ENCODE results near the gene EPM2A.
A peak's percentile ranks its signal among the peaks of the same experiment; 100 is the strongest.

The EPM2A gene

DNA sequence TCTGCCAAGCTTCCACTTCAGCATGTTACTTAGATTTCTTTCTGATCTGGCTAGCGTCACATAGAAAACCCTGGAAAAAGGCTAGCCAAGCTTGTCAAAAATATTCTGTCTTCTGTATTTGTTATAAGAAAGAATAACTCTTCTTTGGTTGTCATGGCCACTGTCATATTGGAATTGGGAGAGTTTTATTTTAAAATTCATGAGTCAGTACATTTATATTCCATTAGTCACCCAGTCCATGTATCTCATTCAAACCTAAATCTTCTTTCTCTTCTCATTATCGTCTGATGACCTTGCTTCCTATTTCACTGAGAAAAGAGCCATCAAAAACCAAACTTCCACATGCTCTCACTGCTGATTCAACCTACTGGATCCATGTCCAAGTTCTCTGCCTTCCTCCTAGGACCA is 65.7 kb downstream of the EPM2A start:
- no peak for DNase-seq

DNA sequence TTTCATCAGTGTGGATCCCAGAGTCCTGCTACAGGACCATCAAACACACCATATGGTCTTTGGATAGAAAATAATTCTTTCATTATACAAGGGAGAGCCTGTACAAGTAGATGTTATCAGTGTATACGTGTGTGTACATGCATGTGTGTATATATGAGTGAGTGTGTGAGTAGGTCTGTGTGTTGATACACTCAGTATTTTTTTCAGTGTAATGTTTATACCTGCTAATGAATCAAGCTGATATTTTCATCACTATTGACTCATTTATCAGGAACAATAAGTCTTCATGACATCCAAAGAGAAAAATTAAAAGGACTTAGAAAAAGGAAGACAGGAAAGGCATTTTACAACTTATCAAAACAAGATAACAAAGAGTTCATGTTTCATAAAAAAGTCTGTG is 66.5 kb downstream of the EPM2A start:
- DNase-seq = no peak

DNA sequence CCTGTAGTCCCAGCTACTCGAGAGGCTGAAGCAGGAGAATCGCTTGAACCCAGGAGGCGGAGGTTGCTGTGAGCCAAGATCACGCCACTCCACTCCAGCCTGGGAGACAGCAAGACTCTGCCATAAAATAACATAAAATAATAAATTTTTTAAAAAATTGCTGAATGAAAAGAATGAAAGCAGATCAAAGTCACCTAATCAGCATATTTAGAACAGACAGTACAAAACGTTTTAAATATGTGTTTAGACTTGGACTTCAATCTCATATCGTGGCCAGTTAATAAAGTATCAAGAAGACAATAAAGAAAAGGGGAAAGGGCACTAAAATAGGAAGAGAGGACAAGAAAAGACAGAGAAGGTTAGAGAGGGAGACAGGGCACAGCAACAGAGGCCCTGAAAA is 74.6 kb downstream of the EPM2A start:
- no peak for DNase-seq

DNA sequence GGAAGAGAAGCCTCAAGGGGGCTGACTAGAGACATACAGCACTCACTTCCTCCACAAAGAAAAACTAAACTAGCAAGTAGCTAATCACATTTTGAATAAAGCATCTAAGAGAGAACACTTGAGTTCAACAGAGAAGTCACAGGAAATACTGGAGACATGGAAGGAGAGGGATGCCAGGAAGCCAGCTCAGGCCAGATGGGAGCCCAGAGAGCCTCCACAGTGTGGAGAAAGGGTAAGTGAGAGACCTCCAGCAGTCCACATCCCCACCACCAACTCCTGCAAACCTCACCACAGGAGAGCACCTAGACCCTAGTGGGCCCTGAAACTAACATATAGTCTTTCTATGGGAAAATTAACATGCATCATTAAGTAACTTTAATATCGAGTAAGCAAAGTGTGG is 79.2 kb downstream of the EPM2A start:
- DNase-seq = no peak

DNA sequence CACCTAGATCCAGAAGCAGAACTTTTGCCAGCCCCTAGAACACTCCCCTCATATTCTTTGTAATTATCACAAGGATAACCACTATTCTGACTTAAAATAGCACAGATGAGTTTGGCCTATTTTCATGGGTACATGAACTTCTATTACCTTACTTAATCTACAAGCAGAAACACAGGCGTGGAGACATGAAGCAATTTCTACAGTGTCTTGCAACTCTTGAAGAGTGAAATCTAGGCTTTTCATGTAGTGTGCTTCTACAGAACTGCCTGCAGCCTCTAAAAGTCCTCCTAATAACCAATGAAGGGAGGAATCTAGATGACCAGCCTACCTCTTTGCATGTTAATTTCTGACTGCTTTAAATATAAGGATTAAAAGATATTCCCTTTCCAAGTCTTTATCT is 82.7 kb downstream of the EPM2A start:
- DNase-seq = no peak

DNA sequence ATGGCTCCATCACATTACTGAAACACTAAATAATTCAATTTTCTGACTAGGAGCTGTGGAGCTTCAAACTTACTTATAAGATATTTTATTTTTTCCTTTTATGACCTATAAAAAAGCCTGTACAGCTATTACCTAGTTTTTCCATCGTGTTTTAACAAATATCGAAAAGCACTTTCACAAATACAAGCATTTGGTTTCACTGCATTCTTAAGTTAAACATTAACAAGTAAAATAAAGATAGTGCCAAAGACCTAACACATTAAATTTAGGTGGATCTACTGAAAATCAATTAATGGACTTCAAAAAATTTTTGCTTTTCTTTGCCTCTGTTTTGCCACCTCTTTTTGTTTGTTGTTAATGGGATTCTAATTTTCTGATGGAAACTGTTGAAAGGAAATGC is 83.3 kb downstream of the EPM2A start:
- no peak for DNase-seq

DNA sequence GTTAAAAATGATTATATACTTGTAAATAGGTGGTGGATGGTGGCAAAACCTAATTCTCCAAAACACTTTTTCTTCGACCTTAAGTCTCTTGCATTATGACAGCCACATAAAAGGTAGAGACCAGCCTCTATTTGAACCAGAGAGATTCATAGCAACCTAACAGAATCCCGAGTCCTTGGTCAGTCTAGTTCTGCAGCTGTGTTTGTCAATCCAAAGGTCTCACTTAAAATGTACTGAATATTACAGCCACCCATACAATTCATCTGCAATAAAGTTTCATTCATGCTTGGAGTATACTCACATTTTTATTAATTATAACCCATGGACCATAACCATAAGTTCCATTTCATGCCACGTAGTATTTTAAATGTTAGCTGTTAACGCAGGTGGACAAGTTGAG is 87.2 kb downstream of the EPM2A start:
- DNase-seq = no peak

DNA sequence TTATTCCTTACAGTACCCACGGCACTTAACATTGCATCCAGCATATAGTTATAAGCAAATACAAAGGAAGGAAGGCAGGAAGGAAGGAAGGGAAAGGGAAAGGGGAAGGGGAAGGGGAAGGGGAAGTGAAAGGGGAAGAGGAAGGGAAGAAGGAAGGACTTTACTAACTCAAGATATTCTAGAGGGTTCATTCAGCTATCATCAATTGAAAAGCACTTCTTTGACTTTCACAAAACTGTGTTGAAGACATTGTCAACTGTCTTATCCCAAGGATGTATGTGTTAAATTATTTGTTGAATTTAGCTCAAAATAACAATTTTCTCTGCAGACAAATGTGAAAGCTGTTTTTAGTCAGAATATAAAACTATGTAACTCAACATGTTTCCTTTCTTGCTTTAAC is 87.7 kb downstream of the EPM2A start:
- DNase-seq = no peak

DNA sequence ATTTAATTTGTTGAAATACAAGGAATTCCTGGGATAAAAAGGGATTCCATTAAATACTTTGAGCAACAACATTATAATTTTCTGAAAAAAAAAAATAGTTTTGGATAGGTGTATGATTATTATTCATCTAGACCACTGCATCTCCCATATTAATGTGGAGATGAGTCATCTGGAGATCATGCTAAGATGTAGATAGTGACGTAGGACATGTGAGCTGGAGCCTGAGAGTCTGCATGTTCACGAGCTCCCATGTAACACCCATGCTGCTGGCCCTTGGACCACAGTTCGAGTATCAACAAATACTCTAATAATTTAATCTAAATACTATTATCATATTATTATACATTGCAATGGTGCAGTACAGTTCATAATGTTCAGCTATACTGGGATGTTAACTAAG is 91.6 kb downstream of the EPM2A start:
- DNase-seq = no peak

DNA sequence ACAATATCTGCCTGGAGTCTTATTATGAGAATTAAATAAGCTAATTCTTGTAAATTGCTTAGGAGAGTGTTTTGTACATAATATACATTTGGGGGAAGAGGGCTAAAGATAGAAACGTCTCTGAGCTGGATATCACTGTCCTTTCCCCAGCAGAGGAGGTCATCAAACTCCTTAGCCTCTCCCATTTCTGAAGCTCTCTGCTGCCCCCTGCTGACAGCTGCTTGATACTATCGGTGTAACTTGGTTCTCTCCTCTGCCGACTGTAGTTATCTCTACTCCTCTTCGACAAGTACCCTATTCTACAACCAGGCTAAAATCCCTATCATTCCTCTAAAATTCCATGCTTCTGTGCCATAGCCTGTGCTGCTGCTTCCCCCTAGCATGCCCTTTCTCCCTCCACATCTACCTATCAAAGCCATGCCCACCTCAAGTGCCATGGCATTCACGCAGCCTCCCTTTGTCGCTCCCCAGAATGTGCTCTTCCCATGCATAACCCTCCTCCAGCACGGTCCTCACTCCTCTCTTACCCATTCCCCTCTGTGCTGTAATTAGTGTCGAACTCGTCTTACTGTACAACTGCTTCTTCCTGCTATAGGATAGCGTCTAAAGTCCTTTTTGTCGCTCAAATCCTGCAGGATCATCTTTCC is 101.2 kb downstream of the EPM2A start:
- peak; percentile 32 to 73 (median 65) for DNase-seq

DNA sequence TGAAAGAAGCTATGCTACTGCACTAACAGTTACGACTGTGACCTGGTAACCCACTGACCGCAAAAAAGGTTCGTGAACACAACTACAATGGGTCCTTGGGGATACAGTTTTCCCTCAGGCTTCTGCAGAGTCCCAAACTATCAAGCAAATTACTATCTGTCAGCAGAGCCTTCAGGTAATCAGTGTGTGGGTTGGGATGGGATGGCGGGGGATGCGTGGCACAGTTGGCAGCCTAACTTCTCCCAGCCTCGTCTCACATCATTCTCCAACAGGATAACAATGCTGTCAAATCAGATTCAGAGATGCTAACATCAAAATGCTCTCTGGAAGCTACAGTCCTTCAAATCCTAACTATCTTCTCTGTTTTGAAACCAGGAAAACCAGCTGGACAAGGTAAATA is 102.3 kb downstream of the EPM2A start:
- DNase-seq = no peak

DNA sequence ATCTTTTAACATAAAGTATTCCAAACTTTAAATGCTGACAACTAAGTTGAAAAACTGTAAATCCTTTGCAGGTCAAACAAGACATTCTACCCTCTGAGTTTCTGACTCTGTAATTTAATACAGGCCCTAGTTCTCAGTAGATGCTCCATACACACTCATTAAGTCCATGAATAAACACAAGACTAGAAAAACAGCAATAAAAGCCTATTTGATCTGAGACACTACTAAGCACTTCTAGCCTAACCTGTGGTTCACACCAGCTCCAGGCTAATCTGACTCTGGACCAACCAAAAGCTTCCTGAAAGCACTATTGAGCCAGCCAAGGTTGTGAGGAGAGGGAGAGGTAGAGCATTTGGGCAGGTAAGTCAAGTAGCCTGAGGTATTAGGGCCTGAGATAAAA is 103.9 kb downstream of the EPM2A start:
- no peak for DNase-seq

DNA sequence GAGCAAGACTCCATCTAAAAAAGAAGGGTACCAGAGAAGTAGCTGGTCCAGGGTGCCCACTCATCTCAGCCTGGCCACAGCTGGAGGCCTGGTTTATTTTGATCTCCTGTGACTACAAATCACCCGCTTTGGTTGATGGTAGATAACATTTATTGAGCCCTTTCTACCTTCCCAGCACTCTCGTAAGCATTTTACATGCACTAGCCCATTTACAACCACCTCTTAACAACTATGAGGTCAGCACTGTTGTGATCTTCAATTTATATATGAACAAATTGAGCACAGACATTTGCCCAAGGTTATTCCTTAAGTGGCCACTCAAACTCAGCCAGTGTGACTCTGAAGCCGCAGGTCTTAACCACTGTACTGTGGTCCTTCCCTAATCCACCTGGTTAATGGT is 104.7 kb downstream of the EPM2A start:
- DNase-seq = no peak

DNA sequence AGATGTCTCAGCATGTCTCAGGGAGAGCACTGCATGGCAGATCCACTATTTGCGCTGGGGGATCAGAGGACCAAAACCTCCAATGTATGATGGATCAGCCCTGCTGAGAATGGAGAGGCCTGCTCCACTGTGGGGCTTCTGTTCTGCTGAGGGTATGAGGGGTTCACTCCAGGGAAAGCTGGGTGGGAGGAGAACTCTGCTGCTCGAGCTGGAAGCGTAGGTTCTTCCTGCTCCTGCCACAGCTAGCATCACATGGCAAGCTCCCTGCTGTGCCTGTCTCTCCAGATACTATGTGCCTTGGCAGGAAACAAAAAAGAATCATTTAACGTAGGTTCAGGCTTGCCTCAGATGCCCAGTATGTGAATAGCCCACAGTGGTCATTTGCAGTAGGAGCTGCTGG is 105.8 kb downstream of the EPM2A start:
- no peak for DNase-seq

DNA sequence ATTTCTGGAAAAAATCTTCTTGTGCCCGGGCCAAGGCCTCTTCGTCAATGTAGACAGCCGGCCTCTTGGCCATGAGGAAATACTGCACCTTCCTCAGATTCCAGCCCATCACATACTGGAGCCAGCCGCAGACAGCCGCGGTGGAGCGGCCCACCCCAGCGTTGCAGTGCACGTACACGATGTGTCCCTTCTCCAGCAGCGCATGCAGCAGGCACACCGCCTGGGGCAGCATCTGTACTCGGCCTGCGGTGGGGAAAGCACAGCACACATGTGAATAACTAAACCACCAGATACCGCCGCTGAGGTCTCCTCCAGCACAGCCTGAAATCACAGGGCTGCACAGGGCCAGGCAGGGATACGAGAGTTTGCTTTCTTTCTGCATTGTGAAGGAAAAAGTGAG is 107.9 kb downstream of the EPM2A start:
- DNase-seq = no peak

DNA sequence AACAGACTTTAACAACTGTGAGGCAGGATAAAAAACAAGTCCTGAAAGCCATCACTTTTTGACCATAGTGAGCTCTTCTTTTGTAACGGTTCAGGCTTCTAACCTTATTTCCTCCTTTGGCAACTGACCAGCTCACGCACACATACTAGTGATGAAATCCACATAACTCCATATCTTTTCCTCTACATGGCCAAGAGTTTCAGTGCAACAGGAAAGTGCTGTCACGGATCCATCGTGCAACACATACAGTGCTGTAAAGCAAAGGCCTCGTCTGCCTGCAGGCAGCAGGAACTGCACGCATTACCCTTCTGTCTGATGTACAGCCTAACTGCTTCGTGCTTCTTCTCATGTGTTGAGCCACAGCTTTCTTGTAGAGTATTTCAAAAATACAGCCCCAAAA is 108.5 kb downstream of the EPM2A start:
- no peak for DNase-seq

DNA sequence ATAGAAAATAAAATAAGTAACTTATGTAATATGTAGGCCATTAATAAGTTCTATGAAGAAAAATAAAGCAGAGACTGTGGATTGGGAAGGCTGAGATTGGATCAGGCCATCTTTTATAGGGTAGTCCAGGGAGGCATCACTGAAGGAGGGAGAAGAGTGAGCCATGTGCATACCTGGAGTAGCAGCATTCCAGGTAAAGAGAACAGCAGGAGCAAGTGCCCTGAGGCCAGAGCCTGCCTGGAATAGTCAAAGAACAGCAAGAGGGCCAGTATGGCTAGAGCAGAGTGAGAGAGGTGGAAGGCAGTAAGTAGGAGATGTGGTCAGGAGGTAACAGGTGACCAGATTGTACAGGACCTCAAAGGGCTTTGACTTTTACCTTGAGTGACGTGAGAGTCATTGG is 112.1 kb downstream of the EPM2A start:
- no peak for DNase-seq

DNA sequence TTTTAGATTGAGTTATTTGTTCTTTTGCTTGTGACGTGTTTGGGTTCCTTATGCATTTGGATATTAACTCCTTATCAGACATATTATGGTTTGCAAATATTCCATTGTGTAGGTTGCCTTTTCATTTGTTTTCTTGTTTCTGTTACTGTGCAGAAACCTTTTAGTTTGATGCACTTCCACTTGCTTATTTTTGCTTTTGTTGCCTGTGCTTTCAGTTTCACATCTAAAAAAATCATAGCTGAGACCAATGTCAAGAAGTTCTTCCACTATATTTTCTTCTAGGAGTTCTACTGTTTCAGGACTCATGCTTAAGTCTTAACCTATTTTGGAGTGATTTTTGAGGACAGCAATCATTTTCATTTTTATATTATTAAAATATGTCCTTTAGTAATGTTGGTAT is 113.5 kb downstream of the EPM2A start:
- no peak for DNase-seq

DNA sequence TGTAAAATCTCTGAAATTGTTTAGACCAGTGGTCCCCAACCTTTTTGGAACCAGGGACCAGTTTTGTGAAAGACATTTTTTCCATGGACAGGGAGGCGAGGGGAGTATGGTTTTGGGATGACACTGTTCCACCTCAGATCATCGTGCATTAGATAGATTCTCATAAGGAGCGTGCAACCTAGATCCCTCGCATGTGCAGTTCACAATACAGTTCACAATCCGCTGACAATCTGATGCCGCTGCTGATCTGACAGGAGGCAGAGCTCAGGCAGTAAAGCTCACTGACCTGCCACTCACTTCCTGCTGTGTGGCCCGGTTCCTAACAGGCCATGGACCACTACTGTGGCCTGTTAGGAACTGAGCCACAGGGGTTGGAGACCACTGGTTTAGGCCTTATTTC is 115.2 kb downstream of the EPM2A start:
- no peak for DNase-seq

DNA sequence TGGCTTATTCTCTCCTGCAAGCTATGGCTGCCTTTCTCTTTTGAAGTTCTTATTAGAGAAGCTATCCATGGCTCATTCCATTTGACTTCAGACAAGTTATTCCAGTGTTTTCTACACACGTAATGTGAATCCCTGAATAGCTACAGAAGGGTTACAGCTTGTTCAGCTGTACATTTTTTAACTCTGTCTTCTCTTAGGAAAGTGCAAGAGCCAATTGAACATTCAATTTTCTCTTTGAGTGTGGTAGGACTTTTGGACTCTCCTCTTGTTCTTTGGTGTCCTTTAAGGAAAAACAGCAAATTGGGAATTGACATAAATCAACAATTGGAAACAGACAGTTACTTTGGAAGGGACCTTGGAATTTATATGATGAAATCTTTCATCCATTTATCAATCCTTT is 125.8 kb downstream of the EPM2A start:
- DNase-seq = no peak

DNA sequence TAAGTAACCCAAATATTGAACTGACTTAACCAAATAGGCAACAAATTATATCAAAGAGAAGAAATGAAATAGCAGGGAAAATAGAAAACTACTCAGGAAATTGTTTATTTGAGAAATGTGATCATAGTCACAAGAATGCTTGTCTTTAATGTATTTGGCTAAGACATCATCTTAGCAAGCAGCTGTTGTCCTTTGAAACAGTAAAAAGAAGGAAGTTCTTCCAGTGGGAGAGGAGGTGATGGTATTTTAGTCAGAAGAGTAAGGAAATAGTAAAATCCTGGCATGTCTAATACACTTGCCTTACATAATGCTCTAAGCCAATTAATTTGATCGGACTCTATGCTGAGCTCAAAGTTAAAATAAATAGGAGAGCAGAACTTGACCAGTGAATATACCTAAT is 126.5 kb downstream of the EPM2A start:
- no peak for DNase-seq

DNA sequence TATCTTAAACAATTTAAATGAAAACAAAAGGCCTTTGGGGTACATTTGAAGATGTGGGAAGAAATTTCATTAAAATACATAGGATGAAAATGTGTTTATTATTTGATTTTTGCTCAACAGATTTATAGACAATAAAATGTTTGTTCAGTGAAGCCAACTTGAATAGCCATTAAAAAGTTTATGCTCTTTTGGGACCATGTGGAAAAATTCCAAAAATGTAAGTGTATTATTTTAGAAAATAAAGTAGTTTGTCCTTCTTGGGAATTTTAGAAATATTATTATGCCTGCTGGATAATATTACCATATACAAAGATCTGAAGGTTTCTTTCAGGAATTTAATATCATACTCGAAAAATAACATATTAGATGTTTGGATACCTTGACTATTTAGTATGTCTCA is 131.3 kb downstream of the EPM2A start:
- no peak for DNase-seq

DNA sequence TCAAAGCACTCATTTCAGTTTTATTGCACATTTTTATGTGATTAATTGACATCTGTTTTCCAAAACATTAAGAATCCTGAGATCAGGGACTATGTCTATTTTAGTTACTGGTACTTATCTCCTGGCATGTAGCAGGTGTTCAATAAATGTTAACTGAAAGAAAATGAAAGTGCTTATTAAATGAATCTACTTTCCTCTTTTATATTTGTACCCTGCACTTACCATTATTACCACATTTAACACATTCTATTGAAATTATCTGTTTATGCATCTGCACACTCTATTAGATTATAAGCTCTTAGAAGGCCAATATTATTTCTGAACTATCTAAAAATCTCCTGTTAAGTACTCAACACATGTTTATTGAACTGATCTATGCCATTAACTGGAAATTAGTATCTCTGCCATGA is 131.9 kb downstream of the EPM2A start:
- DNase-seq = no peak

DNA sequence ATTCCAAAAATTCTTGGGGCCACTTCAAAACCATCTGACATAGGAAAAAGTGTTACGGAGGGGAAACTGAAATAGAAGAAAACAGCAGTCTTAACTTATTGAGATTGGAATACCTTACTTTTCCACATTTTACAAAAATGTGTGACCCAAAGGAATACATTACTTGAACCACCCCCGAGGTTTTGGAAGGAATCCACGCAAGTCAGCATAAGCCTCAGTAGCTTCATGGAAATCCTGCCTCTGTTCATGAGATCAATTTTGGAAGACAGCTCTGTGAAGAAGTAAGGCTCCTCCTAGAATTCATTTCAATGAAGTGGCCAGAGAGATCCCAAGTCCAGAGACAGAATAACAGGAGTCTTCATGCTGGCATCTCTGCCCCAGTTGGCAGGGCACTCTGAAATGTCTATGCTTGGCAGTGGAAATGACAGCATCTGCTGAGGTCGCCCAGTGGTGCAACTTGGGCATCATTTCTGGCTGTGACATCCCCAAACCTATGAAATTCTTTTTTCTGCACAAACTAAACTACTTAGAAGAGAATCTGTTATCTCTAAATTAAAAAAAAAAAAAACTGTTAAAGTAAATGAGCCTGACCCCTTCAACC is 132.5 kb downstream of the EPM2A start:
- DNase-seq = no peak

DNA sequence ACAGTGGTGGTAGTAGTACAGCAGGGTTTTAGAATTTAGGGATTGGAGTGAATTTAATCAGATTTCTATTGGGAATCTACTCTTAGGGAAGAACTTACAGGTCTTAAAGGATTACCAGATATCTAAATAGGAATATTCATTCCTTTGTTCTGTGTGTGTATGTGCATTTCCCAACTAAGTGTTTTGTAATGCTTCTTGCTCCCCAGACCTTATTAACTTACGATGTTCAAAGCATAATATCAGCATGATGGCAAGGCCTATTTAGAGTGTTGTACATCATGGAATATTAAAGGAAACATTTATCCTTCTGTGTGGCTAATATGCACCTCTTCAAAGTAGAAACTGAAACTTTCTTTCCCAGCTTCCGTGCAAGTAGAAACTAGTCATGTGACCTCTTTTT is 133.9 kb downstream of the EPM2A start:
- no peak for DNase-seq
